AG04450 (cell line): Measurements from ENCODE around the gene NXPH1. TPM values are rescaled to one million over a fixed set of nuclear protein-coding genes. Genes with fewer than 3 reads are reported as not detected.

ENCODE experiments used
- CTCF ChIA-PET: fragments of 300-600, 350-600 bp; formaldehyde crosslinking; extraction: SDS; loops from one replicate; lab custom pipeline; 2022; ENCODE audit warnings: antibody characterized with exemption, inconsistent platforms; lab: Charles Lee
- POLR2A ChIA-PET: fragments of 350-600 bp; formaldehyde crosslinking; extraction: SDS; loops from one replicate; lab custom pipeline; 2021; ENCODE audit warnings: antibody characterized with exemption, inconsistent platforms; lab: Yijun Ruan, JAX
- DNase-seq: peaks from one replicate; pipeline ENCODE4 v3.0.0-alpha.2; 2011; ENCODE audit warnings: low read depth, low spot score
- H3K27ac ChIP-seq: one replicate; pipeline ENCODE4 v1.5.1; 2012; ENCODE audit warnings: low read depth, low read length, control low read depth
- H3K27me3 ChIP-seq: one replicate; pipeline ENCODE4 v1.6.0; 2012; ENCODE audit warnings: low read length; ENCODE audit not compliant: control insufficient read depth, insufficient read depth
- H3K4me3 ChIP-seq: 2 replicates; pipeline ENCODE4 v1.5.1; 2011; ENCODE audit warnings: mild to moderate bottlenecking, low read depth, low read length, control low read depth
- H3K9me3 ChIP-seq: 2 replicates; pipeline ENCODE4 v1.5.1; 2012; ENCODE audit warnings: low read length; ENCODE audit not compliant: control insufficient read depth, insufficient read depth
- CTCF ChIP-seq: IDR thresholded peaks from 2 replicates; pipeline ENCODE4 v1.5.1; 2011; ENCODE audit warnings: low read depth, low read length, control low read depth, inconsistent platforms
- polyA plus RNA-seq: library from polyadenylated mRNA; depleted of rRNA; stranded (reverse); fragments of >200 nt; gene quantifications from 2 replicates; pipeline ENCODE4 v1.2.3, GENCODE V29; 2011

Gene NXPH1
- polyA plus RNA-seq, 1 experiment, result not detected

GRCh38 chr7:8480527-8480926, 47.1 kb downstream of the NXPH1 start:
- ChIA-PET CTCF (no interaction called here), POLR2A (no interaction called here)
- Histone ChIP-seq H3K9me3 (peaks cover 11% of the 10 kb centered on the region; the same call in 1 of the 2 replicates), H3K27ac (no peak overlapping the region), H3K4me3 (no peak overlapping the region), H3K27me3 (no peaks in the 10 kb centered on the region)
- DNase-seq, result no peak
- no peak for TF ChIP-seq CTCF

GRCh38 chr7:8481096-8481495, 47.7 kb downstream of the NXPH1 start:
- no peak overlapping the region for H3K4me3 ChIP-seq
- no peak for TF ChIP-seq CTCF
- ChIA-PET POLR2A (no interaction called here), CTCF (no interaction called here)
- H3K27me3 ChIP-seq, result no peaks in the 10 kb centered on the region
- H3K9me3 ChIP-seq, result peaks cover 11% of the 10 kb centered on the region; the same call in 1 of the 2 replicates
- H3K27ac ChIP-seq, result no peak overlapping the region
- no peak for DNase-seq

- no peaks in the 10 kb centered on the region for H3K27me3 ChIP-seq
- CTCF ChIA-PET, result no interaction called here
- peaks cover 11% of the 10 kb centered on the region; the same call in 1 of the 2 replicates for H3K9me3 ChIP-seq
- POLR2A ChIA-PET, result no interaction called here
- no peak for DNase-seq
- H3K4me3 ChIP-seq, result no peak overlapping the region
- no peak overlapping the region for H3K27ac ChIP-seq
- no peak for TF ChIP-seq CTCF
Observed at GRCh38 chr7:8481752-8482446, 48.5 kb downstream of the NXPH1 start.

- DNase-seq, result no peak
- H3K4me3 ChIP-seq, result no peak overlapping the region
- H3K27ac ChIP-seq, result no peak overlapping the region
- H3K27me3 ChIP-seq, result no peaks in the 10 kb centered on the region
- ChIA-PET CTCF (no interaction called here), POLR2A (no interaction called here)
- TF ChIP-seq CTCF, result no peak
- peaks cover 3% of the 10 kb centered on the region for H3K9me3 ChIP-seq
Observed at GRCh38 chr7:8490391-8491045, 57.1 kb downstream of the NXPH1 start.

GRCh38 chr7:8491106-8491505, 57.7 kb downstream of the NXPH1 start:
- CTCF ChIA-PET, result no interaction called here
- no peak for DNase-seq
- peaks cover 6% of the 10 kb centered on the region for H3K9me3 ChIP-seq
- no peak overlapping the region for H3K4me3 ChIP-seq
- no peak for TF ChIP-seq CTCF
- POLR2A ChIA-PET, result no interaction called here
- H3K27ac ChIP-seq, result no peak overlapping the region
- no peaks in the 10 kb centered on the region for H3K27me3 ChIP-seq
